Hepatocyte (in vitro differentiated cells): ENCODE measurements around the gene PPDPF.

Source experiments
- CTCF ChIP-seq: fragments of 200-600 bp; sonication (generic); IDR thresholded peaks from 2 replicates; pipeline ENCODE4 v1.5.1; 2016; ENCODE audit warnings: antibody characterized with exemption, mild to moderate bottlenecking; ENCODE audit not compliant: poor library complexity
- EZH2phosphoT487 ChIP-seq: fragments of 200-600 bp; sonication (generic); IDR thresholded peaks from one replicate; pipeline ENCODE4 v1.6.1; 2018; ENCODE audit warnings: antibody characterized with exemption, mild to moderate bottlenecking, low read depth, moderate library complexity; ENCODE audit not compliant: unreplicated experiment, severe bottlenecking

GRCh38 chr20:63471002-63471716 lies 49.4 kb upstream of the PPDPF start:
- TF ChIP-seq EZH2phosphoT487 (no peak), CTCF (no peak)
